ENCODE data around the gene COBL.

The COBL gene

DNA sequence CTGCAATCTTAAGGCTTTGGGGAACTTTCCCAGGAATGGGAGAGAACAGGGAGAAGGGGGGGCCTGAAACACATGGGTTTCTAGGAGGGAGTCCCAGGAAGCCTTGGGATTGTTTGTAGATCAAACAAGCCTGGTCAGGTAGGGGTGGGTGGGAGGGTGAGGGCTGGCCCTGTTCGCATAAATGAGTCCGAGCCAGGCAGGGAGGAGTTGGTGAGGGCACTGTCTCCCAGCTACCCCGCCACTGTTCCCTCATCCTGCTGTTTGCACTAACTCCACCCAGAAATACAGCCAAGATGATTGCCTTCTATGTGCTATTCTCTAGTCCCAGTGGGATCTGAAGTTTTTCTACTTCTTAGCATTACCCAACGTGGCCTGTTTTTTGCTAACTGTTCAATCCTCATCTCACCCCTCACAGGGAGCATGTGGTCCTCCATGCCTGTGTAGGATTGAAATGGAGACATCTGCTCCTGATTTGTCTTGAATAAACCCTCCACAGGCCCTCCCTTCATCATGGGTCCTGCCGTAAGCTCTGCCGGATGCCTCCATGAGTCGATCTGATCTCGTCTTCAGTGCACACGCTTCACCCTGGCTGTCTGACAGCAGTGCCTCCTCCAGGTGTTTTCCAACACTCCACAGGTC lies 257.0 kb downstream of the COBL start:
- H3K27me3 Mint-ChIP-seq = no peaks in the 10 kb centered on the region
- no peak overlapping the region for H3K4me3 Mint-ChIP-seq
- H3K27ac Mint-ChIP-seq = no peak overlapping the region
- no peaks in the 10 kb centered on the region for H3K36me3 Mint-ChIP-seq (ENCODE audit: low read depth)
- no peaks in the 10 kb centered on the region for H3K9me3 Mint-ChIP-seq
- no peaks in the 10 kb centered on the region for H3K4me1 Mint-ChIP-seq (ENCODE audit: low read depth)

DNA sequence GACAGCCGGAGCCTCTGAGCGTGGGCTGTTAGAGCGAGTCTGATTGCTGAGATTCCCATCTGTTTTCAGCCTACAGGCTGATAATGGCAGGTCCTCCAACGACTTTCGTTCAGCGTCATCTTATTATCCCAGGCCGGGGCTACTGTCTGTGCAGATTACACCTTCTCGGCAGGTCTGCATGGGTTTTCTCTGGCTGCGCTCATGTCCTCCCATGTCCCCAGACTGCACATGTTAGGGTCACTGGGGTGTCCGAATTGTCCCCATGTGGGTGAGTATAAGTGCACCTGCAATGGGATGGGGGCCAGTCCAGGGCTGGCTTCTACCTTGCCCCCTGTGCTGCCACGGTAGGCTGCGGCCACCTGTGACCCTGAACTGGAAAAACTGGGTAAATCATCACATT lies 257.8 kb downstream of the COBL start:
- Mint-ChIP-seq H3K4me3 (no peak overlapping the region), H3K27me3 (no peaks in the 10 kb centered on the region), H3K4me1 (ENCODE audit: low read depth) (no peaks in the 10 kb centered on the region), H3K36me3 (ENCODE audit: low read depth) (no peaks in the 10 kb centered on the region), H3K9me3 (no peaks in the 10 kb centered on the region), H3K27ac (no peak overlapping the region)

DNA sequence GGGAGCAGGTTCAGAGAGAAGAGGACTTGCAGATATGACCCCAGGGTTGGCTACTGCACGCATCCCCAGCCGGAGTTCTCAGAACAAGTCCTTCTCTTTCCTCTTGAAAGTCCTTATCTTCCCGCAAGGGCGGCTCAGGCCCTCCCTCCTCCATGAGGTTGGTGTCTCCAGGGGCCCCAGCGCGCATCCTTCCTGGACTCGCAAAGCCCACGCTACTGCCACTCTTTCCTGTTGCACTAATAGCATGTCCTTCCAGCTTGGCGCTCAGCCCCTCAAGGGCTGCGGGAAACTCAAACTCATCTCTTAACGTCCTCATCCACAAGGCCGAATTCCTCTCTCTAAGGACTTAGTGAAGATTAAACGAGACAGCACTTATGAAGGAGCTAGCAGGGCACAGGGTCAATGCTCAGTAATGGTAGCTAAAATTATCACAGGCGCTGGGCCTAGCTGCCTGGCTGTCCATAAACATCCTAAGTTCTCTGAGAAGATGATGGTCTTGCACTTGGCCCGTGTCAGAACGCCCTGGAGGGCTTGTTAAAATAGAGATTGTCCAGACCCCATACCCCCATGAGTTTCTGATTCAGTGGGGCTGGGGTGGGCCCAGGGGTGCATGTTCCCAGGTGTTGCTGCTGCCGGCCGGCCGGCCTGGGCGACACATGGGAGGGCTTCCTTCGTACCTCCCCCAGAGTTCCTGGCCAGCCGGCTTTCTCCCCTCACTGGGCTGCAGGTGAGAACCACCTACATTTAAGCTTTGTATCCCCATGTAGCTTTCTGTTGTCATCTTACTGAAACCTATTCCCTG lies 261.4 kb downstream of the COBL start:
- no peak overlapping the region for H3K27ac Mint-ChIP-seq
- no peak overlapping the region for H3K4me3 Mint-ChIP-seq
- H3K36me3 Mint-ChIP-seq (ENCODE audit: low read depth) = no peaks in the 10 kb centered on the region

DNA sequence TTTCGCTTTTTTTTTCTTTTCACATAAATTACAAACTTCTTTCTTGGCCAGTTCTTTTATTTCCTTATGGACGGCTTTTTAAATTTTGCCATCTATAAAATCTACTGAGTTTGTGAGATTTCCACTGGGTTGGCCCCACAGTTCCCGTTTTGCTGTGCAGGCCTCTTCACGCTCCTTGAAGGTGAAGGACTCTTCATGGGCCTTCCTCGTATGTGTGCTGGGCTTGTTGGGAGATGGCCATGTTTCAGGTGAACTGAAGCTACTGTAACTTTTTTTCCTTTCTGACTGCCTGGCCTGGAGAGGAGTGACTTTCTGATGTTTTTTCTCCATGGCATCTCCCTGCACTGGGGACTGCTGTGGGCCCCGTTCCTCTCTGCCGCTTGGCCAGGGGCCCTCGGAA lies 262.4 kb downstream of the COBL start:
- Mint-ChIP-seq H3K4me1 (ENCODE audit: low read depth) (no peaks in the 10 kb centered on the region), H3K4me3 (no peak overlapping the region), H3K27ac (no peak overlapping the region), H3K36me3 (ENCODE audit: low read depth) (no peaks in the 10 kb centered on the region), H3K27me3 (peaks cover 7% of the 10 kb centered on the region), H3K9me3 (no peaks in the 10 kb centered on the region)

More for the DNA sequence above, 261.4 kb downstream of the COBL start:
- Mint-ChIP-seq H3K4me1 (ENCODE audit: low read depth) (no peaks in the 10 kb centered on the region), H3K27me3 (peaks cover 7% of the 10 kb centered on the region), H3K9me3 (no peaks in the 10 kb centered on the region)

DNA sequence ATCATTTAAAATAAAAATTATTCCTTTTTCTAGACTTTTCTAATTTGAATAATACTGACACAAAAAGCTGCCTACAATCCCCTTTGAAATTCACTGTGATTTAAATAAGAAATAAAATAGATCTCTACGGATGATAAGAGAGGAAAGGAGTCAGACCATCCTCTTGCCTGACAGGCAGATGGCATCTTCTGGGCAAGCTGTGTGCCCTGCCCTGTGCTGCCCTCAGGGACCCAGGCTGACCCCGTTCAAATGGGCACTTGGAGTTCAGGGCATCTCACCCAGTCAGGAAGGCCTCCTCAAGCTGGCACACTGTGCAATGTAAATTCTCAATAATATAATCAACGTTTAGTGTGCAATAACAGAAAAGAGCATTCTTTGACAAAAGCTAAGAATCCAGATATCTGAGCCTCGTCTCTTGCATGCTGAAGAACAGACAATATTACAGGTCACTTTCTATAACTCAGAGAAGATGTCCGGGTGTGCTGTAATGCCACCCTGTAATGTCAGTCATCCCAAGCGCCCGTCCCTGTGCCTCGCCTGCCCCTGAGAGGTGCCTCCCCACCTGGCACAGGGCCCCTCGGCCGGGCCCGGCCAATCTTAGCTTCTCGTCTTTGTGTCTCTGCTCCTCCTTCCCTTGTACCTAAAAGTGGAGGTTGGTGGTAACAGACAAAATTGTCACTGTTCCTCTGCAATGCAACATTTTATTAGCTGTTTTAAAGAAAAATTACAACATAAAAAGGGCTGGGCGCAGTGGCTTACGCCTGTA lies 263.3 kb downstream of the COBL start:
- Mint-ChIP-seq H3K4me3 (no peak overlapping the region), H3K9me3 (no peaks in the 10 kb centered on the region), H3K4me1 (ENCODE audit: low read depth) (no peaks in the 10 kb centered on the region)

DNA sequence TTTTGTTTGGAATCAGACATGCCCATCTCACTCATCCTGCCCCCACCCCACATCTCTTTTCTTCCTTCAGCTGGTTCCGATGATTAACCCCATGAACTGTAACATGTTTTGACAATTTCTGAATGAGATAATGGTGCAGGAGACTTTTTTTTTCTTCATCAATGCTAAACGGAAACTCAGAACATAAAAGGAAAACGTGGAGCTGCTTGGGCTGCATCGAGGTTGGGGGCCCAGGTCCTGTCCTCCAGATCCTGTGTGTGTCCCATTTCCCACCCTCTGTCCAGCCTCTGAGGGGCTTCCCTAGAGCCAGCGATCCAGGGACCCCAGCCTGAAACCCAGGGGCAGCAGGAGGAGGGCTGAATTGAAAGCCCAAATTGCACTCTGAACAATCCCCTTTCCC lies 270.1 kb downstream of the COBL start:
- H3K9me3 Mint-ChIP-seq = no peaks in the 10 kb centered on the region
- H3K36me3 Mint-ChIP-seq (ENCODE audit: low read depth) = no peaks in the 10 kb centered on the region
- H3K4me1 Mint-ChIP-seq (ENCODE audit: low read depth) = no peaks in the 10 kb centered on the region
- peaks cover 7% of the 10 kb centered on the region for H3K27me3 Mint-ChIP-seq
- H3K4me3 Mint-ChIP-seq = no peak overlapping the region
- no peak overlapping the region for H3K27ac Mint-ChIP-seq

More for the DNA sequence above, 263.3 kb downstream of the COBL start:
- no peaks in the 10 kb centered on the region for H3K36me3 Mint-ChIP-seq (ENCODE audit: low read depth)
- peaks cover 7% of the 10 kb centered on the region for H3K27me3 Mint-ChIP-seq
- no peak overlapping the region for H3K27ac Mint-ChIP-seq

DNA sequence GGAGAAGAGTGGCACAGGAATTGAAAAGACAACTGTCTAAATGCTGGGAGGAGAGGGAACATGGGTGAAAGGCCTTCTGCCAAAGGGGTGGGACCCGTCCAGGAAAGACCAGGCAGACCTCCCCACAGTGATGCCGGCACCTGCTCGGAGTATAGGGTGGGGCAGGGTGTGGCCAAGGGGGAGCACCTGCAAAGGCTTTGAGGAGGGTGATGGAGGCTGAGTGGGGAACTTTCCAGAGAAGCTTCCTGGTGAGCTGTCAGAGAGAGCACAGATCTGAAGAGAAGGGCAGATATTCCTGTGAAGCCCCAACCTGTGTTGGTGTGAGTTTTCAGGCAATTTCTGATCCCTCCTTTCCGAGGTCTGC lies 270.5 kb downstream of the COBL start:
- no peak overlapping the region for H3K4me3 Mint-ChIP-seq
- peaks cover 3% of the 10 kb centered on the region for H3K27me3 Mint-ChIP-seq
- H3K36me3 Mint-ChIP-seq (ENCODE audit: low read depth) = no peaks in the 10 kb centered on the region

DNA sequence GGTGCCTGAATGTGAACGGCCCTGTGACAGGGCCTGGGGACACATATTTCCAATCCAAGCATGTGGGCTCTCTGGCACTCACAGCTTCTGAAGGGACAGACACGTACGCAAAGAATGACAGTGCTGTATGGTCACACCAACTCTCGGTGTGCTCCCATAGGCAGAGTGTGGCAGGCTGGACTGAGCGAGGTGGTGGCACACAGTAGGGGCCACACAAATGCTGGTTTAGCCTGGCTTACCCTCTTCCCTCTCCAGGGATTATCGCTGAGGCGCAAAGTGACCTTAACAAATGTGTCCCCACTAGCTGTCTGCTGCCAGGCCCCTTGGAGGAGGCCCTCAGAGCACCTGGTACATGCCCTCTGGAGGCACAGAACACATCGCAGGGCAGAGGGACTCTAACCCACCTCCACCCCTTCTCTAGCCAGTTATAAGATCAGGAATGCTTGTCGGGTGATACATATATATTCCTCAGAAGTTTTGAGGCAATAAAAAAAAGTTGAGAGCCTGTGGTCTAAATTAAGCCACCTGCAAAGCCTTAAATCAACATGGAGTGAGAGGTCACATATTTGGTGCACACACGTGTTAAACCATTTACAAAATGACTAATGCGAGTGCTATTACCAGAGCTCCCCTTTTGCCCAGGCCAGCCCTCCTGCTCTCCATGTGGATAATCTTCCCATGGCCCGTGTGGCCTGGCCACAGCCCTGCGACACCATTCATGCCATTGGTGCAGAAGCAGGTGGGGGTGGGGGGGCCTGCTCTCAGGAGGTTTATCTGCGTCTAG lies 271.1 kb downstream of the COBL start:
- H3K27me3 Mint-ChIP-seq = no peaks in the 10 kb centered on the region
- no peaks in the 10 kb centered on the region for H3K36me3 Mint-ChIP-seq (ENCODE audit: low read depth)
- H3K4me1 Mint-ChIP-seq (ENCODE audit: low read depth) = no peaks in the 10 kb centered on the region
- H3K27ac Mint-ChIP-seq = no peak overlapping the region
- H3K9me3 Mint-ChIP-seq = no peaks in the 10 kb centered on the region
- H3K4me3 Mint-ChIP-seq = no peak overlapping the region

More for the DNA sequence above, 270.5 kb downstream of the COBL start:
- no peak overlapping the region for H3K27ac Mint-ChIP-seq
- no peaks in the 10 kb centered on the region for H3K4me1 Mint-ChIP-seq (ENCODE audit: low read depth)
- H3K9me3 Mint-ChIP-seq = no peaks in the 10 kb centered on the region

DNA sequence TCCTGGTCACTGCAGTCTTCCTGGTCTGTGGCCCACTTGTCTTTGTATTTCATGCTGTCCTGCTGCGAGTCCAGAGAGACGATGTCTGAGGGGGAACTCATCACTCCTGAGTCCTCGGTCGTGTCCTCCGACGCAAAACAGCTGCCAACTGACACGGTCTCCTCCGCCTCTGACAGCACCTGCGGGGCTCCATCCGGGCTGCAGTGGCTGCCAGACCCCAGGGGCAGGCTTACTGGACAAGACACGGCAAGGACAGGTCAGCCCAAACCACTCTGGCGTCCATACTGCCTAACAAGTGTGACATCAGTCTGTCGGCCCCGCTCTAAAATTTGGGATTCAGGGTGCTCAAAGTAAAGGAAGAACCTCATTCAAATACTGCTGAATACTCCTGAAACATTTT lies 273.1 kb downstream of the COBL start:
- Mint-ChIP-seq H3K27me3 (no peaks in the 10 kb centered on the region), H3K9me3 (no peaks in the 10 kb centered on the region)

DNA sequence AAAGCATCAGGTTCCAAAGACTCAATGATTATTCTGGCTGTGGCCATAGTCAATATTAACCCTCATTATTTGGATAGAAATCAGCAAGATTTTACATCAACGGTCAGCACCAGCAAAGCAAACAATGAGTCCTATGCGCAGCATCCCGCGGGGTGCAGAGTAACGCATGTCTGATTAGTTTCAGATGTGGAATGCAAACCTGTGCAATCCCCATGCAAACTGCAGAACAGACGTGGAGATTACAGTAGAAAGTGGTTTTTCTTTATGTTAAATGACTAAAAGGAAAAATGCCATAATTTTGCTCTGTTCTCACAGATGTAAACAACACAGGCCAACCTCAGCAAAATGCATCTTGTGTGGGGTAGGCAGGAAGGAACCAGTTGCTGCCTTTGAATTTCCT lies 275.8 kb downstream of the COBL start:
- H3K27me3 Mint-ChIP-seq = no peaks in the 10 kb centered on the region
- H3K9me3 Mint-ChIP-seq = no peaks in the 10 kb centered on the region
- no peak overlapping the region for H3K27ac Mint-ChIP-seq
- no peaks in the 10 kb centered on the region for H3K36me3 Mint-ChIP-seq (ENCODE audit: low read depth)
- H3K4me1 Mint-ChIP-seq (ENCODE audit: low read depth) = no peaks in the 10 kb centered on the region
- no peak overlapping the region for H3K4me3 Mint-ChIP-seq

More for the DNA sequence above, 273.1 kb downstream of the COBL start:
- no peaks in the 10 kb centered on the region for H3K4me1 Mint-ChIP-seq (ENCODE audit: low read depth)
- no peak overlapping the region for H3K27ac Mint-ChIP-seq
- H3K4me3 Mint-ChIP-seq = no peak overlapping the region
- H3K36me3 Mint-ChIP-seq (ENCODE audit: low read depth) = no peaks in the 10 kb centered on the region

DNA sequence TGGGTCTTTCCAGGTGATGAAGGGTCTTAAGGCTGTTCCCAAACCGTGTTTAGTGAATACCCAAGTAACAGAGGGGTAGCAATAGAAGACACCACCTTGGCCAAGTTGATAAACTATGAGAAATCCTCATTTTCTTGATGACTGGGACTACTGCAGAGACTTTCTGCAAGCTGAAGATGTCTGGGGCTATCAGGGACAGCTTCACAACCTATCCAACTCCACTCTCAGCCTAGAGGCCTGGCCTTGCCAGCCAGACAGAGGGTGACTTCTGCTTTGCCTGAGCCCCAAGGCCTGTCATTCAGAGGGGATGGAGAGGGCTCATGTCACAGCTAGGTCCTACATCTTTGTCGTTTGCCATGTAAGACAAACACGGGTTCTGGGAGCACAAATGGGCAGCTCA lies 278.0 kb downstream of the COBL start:
- Mint-ChIP-seq H3K27ac (no peak overlapping the region), H3K4me1 (ENCODE audit: low read depth) (no peaks in the 10 kb centered on the region), H3K4me3 (no peak overlapping the region), H3K9me3 (no peaks in the 10 kb centered on the region), H3K27me3 (no peaks in the 10 kb centered on the region), H3K36me3 (ENCODE audit: low read depth) (no peaks in the 10 kb centered on the region)

DNA sequence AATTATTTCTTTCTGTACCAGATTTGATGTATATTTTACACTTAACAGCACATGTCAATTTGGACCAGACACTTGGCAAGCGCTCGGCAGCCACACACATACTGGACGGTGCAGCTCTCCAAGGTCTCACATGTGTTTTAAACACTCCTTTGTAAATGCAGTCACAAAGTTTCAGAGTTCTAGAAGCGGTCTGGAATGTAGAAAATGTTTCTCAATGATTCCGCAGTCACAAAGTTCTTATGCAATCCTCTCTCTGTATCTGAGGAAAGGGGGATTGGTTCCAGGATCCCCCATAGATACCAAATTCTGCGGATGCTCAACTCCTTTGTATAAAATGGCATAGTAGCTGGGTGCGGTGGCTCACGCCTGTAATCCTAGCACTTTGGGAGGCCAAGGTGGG lies 280.9 kb downstream of the COBL start:
- Mint-ChIP-seq H3K27me3 (no peaks in the 10 kb centered on the region), H3K36me3 (ENCODE audit: low read depth) (no peaks in the 10 kb centered on the region), H3K27ac (no peak overlapping the region), H3K4me1 (ENCODE audit: low read depth) (no peaks in the 10 kb centered on the region), H3K9me3 (no peaks in the 10 kb centered on the region), H3K4me3 (no peak overlapping the region)

DNA sequence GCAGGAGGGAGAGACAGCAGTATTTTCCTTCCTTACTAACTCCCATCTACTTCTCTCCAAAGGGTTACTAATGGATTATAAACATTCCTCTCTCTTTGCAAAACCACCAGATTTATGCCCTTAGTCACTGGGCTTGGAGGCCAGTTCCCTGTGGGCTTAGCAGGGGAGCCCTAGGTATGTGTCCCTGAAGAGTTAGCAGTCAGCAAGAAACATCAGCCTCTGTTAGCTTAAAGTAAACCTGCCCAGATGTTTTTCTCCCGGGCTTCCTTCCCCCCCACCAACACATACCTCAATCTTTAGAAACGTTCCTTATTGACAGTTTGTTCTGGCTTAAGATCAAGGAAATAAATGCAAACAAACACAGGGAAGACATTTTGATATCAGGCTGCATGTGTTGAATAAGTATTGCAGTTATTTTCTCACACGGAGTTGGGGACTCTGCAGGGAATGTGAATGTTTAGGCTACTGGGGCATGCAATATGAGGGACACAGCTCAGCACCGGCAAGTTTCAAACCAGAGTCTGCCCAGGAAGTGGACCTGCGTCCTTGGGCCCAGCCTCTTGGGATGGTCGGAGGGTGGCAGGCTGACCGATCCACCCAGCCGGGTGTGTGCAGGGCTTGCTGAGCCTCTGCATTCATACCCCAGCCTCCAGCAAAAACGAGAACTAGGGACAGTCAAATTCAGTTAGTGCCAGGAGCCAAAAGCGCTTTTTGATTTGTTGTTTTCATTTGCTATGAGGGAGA lies 281.9 kb downstream of the COBL start:
- no peaks in the 10 kb centered on the region for H3K27me3 Mint-ChIP-seq
- H3K4me3 Mint-ChIP-seq = no peak overlapping the region
- H3K4me1 Mint-ChIP-seq (ENCODE audit: low read depth) = no peaks in the 10 kb centered on the region
- H3K9me3 Mint-ChIP-seq = no peaks in the 10 kb centered on the region
- no peak overlapping the region for H3K27ac Mint-ChIP-seq
- H3K36me3 Mint-ChIP-seq (ENCODE audit: low read depth) = no peaks in the 10 kb centered on the region

Data from stimulated activated naive CD8-positive, alpha-beta T cell treated with anti-CD3 and anti-CD28 coated beads, Interleukin-15, Interleukin-2, amounts not matched to agents 100 ng/mL and 50 ng/mL, for 24 hours (primary cell).